Spleen (tissue), 11 donors: ENCODE measurements around the gene EPHA3. TPM values are rescaled to one million over a fixed set of nuclear protein-coding genes. Genes with fewer than 3 reads are reported as not detected.

Experiments
- DNase-seq: peaks from one replicate; pipeline ENCODE4 v3.0.0-alpha.2; 2020
- H3K27ac ChIP-seq, 8 donors: fragments of 200-600 bp; sonication (generic) in 7 of 8; 1 replicate in 4 of 8; 2 replicates in 4 of 8; pipeline versions ENCODE4 v1.5.0 to v1.8.0; 2016 to 2021; ENCODE audit warnings: inconsistent platforms in 4 of 8, mild to moderate bottlenecking in 4 of 8, moderate library complexity in 1 of 8
- H3K27me3 ChIP-seq, 7 donors: fragments of 200-600 bp; sonication (generic) in 6 of 7; replicated peaks in 1 of 7; 1 replicate in 4 of 7; 2 replicates in 3 of 7; pipeline versions ENCODE4 v1.5.0 to v1.8.0; 2016 to 2021; ENCODE audit warnings: inconsistent platforms in 3 of 7, mild to moderate bottlenecking in 1 of 7
- H3K36me3 ChIP-seq, 6 donors: fragments of 200-600 bp; sonication (generic) in 5 of 6; 1 replicate in 4 of 6; 2 replicates in 2 of 6; pipeline versions ENCODE4 v1.5.0 to v1.8.0; 2016 to 2021; ENCODE audit warnings: inconsistent platforms in 2 of 6
- H3K4me1 ChIP-seq, 6 donors: fragments of 200-600 bp; sonication (generic) in 5 of 6; 1 replicate in 3 of 6; 2 replicates in 3 of 6; pipeline versions ENCODE4 v1.5.0 to v1.8.0; 2016 to 2021; ENCODE audit warnings: inconsistent platforms in 3 of 6
- H3K4me3 ChIP-seq, 8 donors: fragments of 200-600 bp; sonication (generic) in 7 of 8; 1 replicate in 4 of 8; 2 replicates in 4 of 8; pipeline versions ENCODE4 v1.5.0 to v1.8.0; 2016 to 2021; ENCODE audit warnings: inconsistent platforms in 4 of 8, mild to moderate bottlenecking in 4 of 8, moderate library complexity in 2 of 8
- H3K9me3 ChIP-seq, 8 donors: fragments of 200-600 bp; sonication (generic) in 7 of 8; 1 replicate in 4 of 8; 2 replicates in 4 of 8; pipeline versions ENCODE4 v1.5.0 to v1.8.0; 2016 to 2021; ENCODE audit warnings: inconsistent platforms in 4 of 8
- CTCF ChIP-seq, 11 experiments: fragments of 200-600 bp in 7 of 11; fragments of 450-650 bp in 4 of 11; sonication (generic) in 4 of 11; IDR thresholded peaks in 8 of 11; conservative IDR thresholded peaks in 3 of 11; 1 replicate in 7 of 11; 2 replicates in 4 of 11; pipeline versions ENCODE4 v1.4.0 to v1.8.0; 2016 to 2021; ENCODE audit warnings: antibody characterized with exemption in 11 of 11, inconsistent platforms in 4 of 11, mild to moderate bottlenecking in 1 of 11
- POLR2A ChIP-seq, 3 donors: fragments of 450-650 bp; IDR thresholded peaks; one replicate each; pipeline ENCODE4 v1.5.1; 2017; ENCODE audit warnings: antibody characterized with exemption in 3 of 3, mild to moderate bottlenecking in 1 of 3
- POLR2AphosphoS5 ChIP-seq, 3 donors: sonication (generic); formaldehyde crosslinking; IDR thresholded peaks; one replicate each; pipeline ENCODE4 v1.5.1; 2017; ENCODE audit warnings: antibody characterized with exemption in 3 of 3
- WGBS, 5 donors: extraction: QIAGEN DNeasy Blood & Tissue Kit in 3 of 5; methylation state at CpG; one replicate each; pipeline versions ENCODE4 v1.1.5 to v1.1.7; 2013 to 2018; 5-methylcytosine and 5-hydroxymethylcytosine counted together
- intact Hi-C: fragments of 100-400 bp; cut with DNase I; formaldehyde crosslinking; loops from one replicate; pipeline ENCODE4 v1.15.0; 2023; ENCODE audit warnings: low total_unique reads
- polyA plus RNA-seq, 3 donors: library from polyadenylated mRNA; stranded (reverse); fragments of 200-250 nt; gene quantifications; one replicate each; pipeline ENCODE4 v1.2.1, GENCODE V29; 2013
- total RNA-seq, 7 donors: library from RNA; depleted of rRNA in 3 of 7; stranded (reverse); fragments of >200 nt in 3 of 7; fragmentation: NEBNext Ultra II Directional in 4 of 7; extraction: Animal tissue kit (Norgen Biotek cat#: 25700) in 4 of 7; gene quantifications; one replicate each; pipeline versions ENCODE4 v1.1.0 to v1.2.1, GENCODE V29; 2016 to 2021
- donor health status: healthy with polysubstance abuse.
- donor health status: DM: no; HTN: no; CAD: no; lungs with moderate emphysema.
- donor health status: DM: no; HTN: no; CAD: no.
- donor health status: Bipolar disorder and iron deficiency.
- donor health status: healthy.
- donor health status: DM: no; HTN: no; CAD: no.
- donor health status: DM: yes; HTN: yes; CAD: no.

EPHA3 gene
- total and polyA plus RNA-seq, 10 donors, result 0.07 to 1.2 (median 0.76) TPM

GRCh38 chr3:89180334-89180733, 72.9 kb downstream of the EPHA3 start:
- H3K27me3 ChIP-seq, result no peaks in the 10 kb centered on the region
- 34 to 48% (median 45%) methylated on average over 2 of the region's 2 CpGs for WGBS, 5 donors
- no peak overlapping the region for H3K4me3 ChIP-seq
- DNase-seq, result no peak
- intact Hi-C loops, result no loop called here
- H3K4me1 ChIP-seq, result no peaks in the 10 kb centered on the region
- H3K36me3 ChIP-seq, result no peaks in the 10 kb centered on the region
- no peaks in the 10 kb centered on the region for H3K9me3 ChIP-seq
- H3K27ac ChIP-seq, result no peak overlapping the region
- TF ChIP-seq POLR2A (IDR thresholded peaks at IDR 0.05) (no peak), CTCF (IDR thresholded peaks at IDR 0.05 in 8 of 11, conservative IDR thresholded peaks at IDR 0.05 in 3 of 11) (no peak), POLR2AphosphoS5 (IDR thresholded peaks at IDR 0.05) (no peak)

GRCh38 chr3:89182056-89182455, 74.6 kb downstream of the EPHA3 start:
- H3K36me3 ChIP-seq, result no peaks in the 10 kb centered on the region
- no peaks in the 10 kb centered on the region for H3K27me3 ChIP-seq
- WGBS, 5 donors, result 85 to 93% (median 88%) methylated on average over 1 of the region's 1 CpG
- DNase-seq, result no peak
- H3K4me1 ChIP-seq, result no peaks in the 10 kb centered on the region
- no peaks in the 10 kb centered on the region for H3K9me3 ChIP-seq
- H3K4me3 ChIP-seq, result no peak overlapping the region
- TF ChIP-seq POLR2AphosphoS5 (IDR thresholded peaks at IDR 0.05) (no peak), CTCF (IDR thresholded peaks at IDR 0.05 in 8 of 11, conservative IDR thresholded peaks at IDR 0.05 in 3 of 11) (no peak), POLR2A (IDR thresholded peaks at IDR 0.05) (no peak)
- H3K27ac ChIP-seq, result no peak overlapping the region
- intact Hi-C loops, result no loop called here

- no peaks in the 10 kb centered on the region for H3K36me3 ChIP-seq
- intact Hi-C loops, result no loop called here
- H3K4me3 ChIP-seq, result no peak overlapping the region
- no peak for DNase-seq
- H3K4me1 ChIP-seq, result no peaks in the 10 kb centered on the region
- no peaks in the 10 kb centered on the region for H3K9me3 ChIP-seq
- H3K27ac ChIP-seq, result no peak overlapping the region
- WGBS, 5 donors, result 60 to 75% (median 66%) methylated on average over 4 of the region's 4 CpGs
- TF ChIP-seq CTCF (IDR thresholded peaks at IDR 0.05 in 8 of 11, conservative IDR thresholded peaks at IDR 0.05 in 3 of 11) (no peak), POLR2AphosphoS5 (IDR thresholded peaks at IDR 0.05) (no peak), POLR2A (IDR thresholded peaks at IDR 0.05) (no peak)
- H3K27me3 ChIP-seq, result no peaks in the 10 kb centered on the region
Observed at GRCh38 chr3:89184151-89184995, 77.0 kb downstream of the EPHA3 start.

- whole genome bisulfite sequencing, 5 donors, result 62 to 82% (median 77%) methylated on average over 4 of the region's 4 CpGs
Observed at GRCh38 chr3:89186456-89186855, 79.0 kb downstream of the EPHA3 start.

More at GRCh38 chr3:89186456-89186855, 79.0 kb downstream of the EPHA3 start:
- no peak for DNase-seq
- intact Hi-C loops, result no loop called here
- H3K27me3 ChIP-seq, result no peaks in the 10 kb centered on the region
- H3K4me1 ChIP-seq, result no peaks in the 10 kb centered on the region
- H3K36me3 ChIP-seq, result no peaks in the 10 kb centered on the region
- TF ChIP-seq POLR2A (IDR thresholded peaks at IDR 0.05) (no peak), CTCF (IDR thresholded peaks at IDR 0.05 in 8 of 11, conservative IDR thresholded peaks at IDR 0.05 in 3 of 11) (no peak), POLR2AphosphoS5 (IDR thresholded peaks at IDR 0.05) (no peak)
- no peaks in the 10 kb centered on the region for H3K9me3 ChIP-seq
- no peak overlapping the region for H3K27ac ChIP-seq
- no peak overlapping the region for H3K4me3 ChIP-seq
